GM12875 (cell line): ENCODE data around the gene COL4A4.

Source experiments
- H3K4me3 ChIP-seq: one replicate; pipeline ENCODE4 v1.5.1; 2011; ENCODE audit warnings: low read depth, low read length, control low read depth
- CTCF ChIP-seq: IDR thresholded peaks from 2 replicates; pipeline ENCODE4 v1.5.1; 2011; ENCODE audit warnings: low read depth, mild to moderate bottlenecking, control low read depth, inconsistent platforms, low read length, moderate library complexity, borderline replicate concordance; ENCODE audit not compliant: insufficient read depth

COL4A4 gene

GRCh38 chr2:227161947-227162346, 2.1 kb downstream of the COL4A4 start:
- no peak for TF ChIP-seq CTCF
- H3K4me3 ChIP-seq, result no peak overlapping the region

- no peak overlapping the region for H3K4me3 ChIP-seq
- TF ChIP-seq CTCF, result no peak
These were observed 3.8 kb downstream of the COL4A4 start for GRCh38 chr2:227160164-227160563.

- no peak for TF ChIP-seq CTCF
These were observed 8.8 kb downstream of the COL4A4 start for GRCh38 chr2:227154986-227155774.

GRCh38 chr2:227153758-227154486, 10.1 kb downstream of the COL4A4 start:
- no peak overlapping the region for H3K4me3 ChIP-seq
- TF ChIP-seq CTCF, result no peak

More at GRCh38 chr2:227154986-227155774, 8.8 kb downstream of the COL4A4 start:
- H3K4me3 ChIP-seq, result no peak overlapping the region

GRCh38 chr2:227153307-227153706, 10.7 kb downstream of the COL4A4 start:
- H3K4me3 ChIP-seq, result no peak overlapping the region
- no peak for TF ChIP-seq CTCF

- H3K4me3 ChIP-seq, result no peak overlapping the region
These were observed 11.8 kb downstream of the COL4A4 start for GRCh38 chr2:227152093-227152766.

More at GRCh38 chr2:227152093-227152766, 11.8 kb downstream of the COL4A4 start:
- TF ChIP-seq CTCF, result no peak
